ENCODE results near the gene HIP1.
"Not testable (repeated sequence)": the region's sequence is repeated elsewhere in the genome, so short reads cannot be mapped to it uniquely, and the experiment has no call there.

Gene HIP1

DNA sequence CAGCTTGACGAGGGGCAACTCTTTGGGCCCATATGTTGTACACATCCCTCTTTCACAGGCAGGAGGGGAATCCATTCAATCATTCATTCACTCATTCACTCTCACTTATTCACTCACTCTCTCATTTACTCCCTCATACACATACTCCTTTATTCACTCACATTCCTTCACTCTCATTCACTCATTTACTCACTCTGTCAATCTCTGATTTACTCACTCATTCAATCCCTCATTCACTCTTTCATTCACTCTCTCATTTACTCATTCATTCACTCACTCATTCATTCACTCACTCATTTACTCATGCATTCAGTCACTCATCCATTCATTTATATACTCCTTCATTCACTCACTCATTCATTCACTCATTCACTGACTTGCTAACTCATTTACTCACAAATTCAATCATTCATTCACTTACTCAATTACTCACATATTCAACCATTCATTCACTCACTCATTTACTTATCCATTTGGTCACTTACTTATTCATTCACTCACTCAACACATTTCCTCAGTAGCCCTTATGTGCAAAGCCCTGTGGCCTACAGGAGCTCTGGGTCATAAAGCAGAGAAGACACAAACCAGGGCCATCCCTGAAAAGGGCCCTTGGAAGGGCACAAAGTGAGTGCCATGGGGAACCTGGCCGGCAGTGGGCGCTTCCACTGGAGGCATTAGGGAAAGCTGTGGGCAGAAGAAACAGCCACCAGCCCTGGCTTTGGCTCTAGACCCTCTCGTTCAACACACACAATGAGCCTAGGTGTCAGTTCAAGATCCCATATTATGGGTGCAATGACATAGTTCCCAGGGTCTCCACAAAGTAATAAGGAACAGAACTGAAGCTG is 26.0 kb downstream of the HIP1 start:
- DNase-seq: no peak

DNA sequence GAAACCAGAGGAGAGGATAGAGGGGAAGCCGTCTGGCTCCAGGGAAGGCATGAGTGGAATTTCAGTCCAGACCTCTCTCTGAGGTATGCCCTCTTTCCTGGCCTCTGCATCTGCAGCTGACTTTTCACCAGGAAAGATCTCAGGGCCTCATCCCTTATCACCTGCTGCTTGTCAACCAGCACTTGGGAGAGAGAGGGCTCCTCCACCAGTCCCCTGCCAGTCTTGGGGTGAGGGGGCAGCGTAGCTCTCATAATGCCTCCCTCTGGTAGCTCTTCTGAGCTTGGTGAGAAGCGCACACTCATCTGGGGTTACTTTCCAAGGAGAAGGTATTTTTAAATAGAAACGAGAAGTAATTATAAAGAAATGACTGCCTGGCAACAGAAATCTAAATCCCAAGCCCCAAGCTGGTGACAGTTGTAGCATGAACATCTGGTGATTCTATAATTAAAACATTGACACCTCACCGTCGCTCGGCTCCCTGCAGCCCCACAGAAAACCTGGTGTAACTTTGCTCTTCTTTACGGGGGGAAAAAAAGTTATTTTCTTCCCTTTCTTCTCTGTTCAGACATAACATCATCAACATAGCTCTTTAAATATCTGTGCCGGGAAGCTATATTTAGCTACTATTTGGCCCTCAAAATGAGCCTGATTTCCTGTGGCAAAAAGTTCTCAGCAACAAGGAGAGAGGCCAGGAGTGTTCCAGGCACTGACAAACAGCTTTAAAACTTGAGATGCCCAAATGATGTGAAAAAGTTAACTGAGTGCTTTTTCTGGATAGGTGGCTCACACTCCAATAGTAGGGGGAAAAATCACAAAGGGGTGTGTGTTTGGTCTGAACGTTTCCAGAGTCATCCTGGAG is 26.9 kb downstream of the HIP1 start:
- no peak for DNase-seq

DNA sequence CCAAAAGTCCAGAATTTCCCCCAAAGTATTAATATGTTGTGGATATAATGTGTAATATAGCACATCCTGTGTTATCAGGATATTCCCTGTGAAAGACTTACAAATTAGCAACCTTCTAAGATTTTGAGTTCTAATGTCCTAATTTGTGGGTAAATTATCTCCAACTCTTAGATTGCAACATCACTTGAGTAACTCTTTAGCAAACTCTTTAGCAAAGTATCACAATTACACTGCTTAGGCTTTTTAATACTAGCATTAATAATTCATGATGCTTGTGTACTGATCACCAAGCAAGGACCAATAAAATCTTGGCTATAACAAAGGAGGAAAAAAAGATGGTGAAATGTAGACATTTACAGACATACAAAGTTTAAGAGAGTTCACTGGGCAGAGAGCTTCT is 27.7 kb downstream of the HIP1 start:
- DNase-seq: no peak

DNA sequence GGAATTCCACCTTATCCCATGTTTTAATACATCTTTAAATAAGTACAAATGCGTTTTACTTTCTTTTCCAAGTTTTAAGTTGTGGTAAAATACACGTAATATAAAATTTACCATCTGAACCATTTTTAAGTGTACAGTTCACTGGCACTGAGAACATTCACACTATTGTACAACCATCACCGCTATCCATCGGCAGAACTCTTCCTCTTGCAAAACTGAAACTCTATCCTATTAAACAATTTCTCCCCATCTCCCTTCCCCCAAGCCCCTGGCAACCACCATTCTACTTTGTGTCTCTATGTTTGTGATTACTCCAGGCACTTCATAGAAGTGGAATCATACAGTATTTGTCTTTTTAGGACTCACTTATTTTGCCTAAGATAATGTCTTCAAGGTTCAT is 33.8 kb downstream of the HIP1 start:
- DNase-seq: no peak

DNA sequence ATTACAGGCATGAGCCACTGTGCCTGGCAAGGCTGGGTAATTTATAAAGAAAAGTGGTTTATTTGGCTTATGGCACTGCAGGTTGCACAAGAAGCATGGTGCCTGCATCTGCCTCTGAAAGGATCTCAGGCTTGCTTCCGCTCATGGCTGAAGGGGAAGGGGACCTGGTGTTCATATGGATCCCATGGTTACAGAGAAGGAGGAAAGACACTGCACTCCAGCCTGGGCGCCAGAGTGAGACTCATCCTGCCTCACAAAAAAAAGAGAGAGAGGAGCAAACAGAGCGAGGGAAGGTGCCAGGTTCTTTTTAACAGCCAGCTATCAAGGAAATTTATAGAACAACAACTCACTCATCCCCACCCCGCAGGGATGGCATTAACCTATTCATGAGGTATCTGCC is 36.2 kb downstream of the HIP1 start:
- no peak for DNase-seq

DNA sequence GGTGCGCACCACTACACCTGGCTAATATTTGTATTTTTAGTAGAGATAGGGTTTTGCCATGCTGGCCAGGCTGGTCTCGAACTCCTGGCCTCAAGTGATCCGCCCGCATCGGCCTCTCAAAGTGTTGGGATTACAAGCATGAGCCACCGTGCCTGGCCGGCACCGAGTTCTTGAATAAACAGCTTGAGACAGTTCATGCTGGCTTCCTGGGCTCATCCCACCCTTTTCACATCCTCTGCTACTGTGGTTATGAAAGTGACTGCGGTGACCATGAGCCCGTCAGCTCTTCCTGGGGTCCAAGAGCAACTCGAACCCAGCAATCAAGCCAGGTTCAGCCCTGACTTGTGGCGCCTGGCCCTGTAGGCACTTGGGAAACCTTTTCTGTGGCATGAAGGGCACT is 38.7 kb downstream of the HIP1 start:
- no peak for DNase-seq

DNA sequence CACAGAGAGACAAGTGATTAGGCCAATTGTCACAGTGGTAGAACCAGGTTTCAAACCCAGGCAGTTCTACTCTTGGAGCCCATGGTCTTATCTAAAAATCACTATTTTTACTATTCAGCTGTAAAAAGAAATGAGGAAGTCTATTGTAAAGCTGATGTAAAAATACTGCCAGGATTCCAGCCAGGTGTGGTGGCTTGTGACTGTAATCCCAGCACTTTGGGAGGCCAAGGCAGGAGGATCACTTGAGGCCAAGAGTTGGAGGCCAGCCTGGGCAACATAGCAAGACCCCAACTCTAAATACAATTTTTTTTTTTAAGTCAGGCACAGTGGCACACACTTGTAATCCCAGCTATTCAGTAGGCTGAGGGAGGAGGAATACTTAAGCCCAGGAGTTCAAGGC is 40.4 kb downstream of the HIP1 start:
- DNase-seq: no peak

DNA sequence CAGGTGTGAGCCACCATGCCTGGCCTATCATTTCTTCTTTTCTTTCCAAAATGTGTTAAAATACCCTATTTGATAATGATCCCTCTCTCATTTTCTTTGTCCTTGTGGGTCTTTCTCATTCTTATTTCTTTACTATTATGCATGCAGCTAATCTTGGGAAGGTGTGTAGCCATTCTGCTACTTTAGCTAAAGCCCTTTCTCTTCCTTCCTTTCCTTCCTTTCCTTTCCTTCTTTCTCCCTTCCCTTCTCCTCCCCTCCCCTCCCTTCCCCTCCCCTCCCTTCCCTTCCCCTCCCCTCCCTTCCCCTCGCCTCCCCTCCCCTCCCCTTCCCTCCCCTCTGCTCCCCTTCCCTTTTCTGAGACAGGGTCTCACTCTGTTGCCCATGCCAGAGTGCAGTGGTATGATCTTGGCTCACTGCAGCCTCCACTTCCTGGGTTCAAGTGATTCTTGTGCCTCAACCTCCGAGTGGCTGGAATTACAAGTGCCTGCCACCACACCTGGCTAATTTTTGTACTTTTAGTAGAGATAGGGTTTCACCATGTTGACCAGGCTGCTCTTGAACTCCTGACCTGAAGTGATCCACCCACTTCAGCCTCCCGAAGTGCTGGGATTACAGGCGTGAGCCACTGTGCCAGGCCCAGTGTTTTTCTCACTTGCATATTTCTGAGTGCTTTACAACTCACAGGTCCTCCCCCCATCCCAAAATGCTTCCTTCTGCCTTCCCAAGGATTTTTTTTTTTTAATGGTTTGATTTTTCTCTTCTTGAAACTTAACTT is 42.3 kb downstream of the HIP1 start:
- no peak for DNase-seq

DNA sequence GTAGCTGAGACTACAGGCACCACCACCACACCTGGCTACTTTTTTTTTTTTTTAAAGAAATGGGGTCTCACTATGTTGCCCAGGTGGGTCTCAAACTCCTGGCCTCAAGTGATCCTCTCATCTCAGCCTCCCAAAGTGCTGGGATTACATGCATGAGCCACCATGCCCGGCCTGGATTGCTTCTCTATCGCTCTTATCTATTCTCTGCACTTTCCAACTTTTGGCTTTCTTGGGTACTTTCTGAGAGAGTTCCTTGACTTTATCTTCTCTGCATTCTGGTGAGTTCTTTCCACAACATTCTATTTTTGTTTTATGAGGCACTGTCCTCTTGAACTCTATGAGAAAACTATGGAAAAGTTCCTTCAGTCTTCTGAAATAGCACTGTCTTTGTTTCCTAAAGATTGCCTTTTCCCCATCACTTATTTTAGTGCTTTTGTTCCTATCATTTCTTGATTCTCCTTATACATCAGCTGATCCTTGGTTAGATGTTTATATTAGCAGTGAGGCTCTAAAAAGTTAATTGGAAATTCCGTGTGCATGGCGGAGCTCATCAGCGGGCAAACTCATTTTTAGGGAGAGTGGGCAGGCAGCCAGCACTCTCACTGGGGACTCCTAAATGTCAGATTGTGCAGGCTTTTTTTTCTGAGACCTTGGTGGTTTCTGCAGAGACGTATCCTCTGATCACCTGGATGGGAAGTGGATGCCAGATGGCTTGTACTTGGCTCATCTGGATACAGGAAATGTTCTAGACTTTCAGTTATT is 43.9 kb downstream of the HIP1 start:
- no peak for DNase-seq

DNA sequence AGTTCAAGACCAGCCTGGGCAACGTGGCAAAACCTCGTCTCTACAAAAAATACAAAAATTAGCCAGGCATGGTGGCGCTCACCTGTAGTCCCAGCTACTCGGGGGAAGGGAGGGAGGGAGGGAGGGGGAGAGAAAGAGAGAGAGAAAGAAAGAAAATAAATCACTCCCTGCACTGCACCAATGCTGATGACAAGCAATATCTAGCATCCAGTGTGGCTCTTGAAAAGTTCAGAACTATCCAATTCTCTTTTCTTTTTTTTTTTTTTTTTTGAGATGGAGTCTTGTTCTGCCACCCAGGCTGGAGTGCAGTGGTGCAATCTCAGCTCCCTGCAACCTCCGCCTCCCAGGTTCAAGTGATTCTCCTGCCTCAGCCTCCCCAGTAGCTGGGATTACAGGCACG is 45.1 kb downstream of the HIP1 start:
- DNase-seq: not testable (repeated sequence)

DNA sequence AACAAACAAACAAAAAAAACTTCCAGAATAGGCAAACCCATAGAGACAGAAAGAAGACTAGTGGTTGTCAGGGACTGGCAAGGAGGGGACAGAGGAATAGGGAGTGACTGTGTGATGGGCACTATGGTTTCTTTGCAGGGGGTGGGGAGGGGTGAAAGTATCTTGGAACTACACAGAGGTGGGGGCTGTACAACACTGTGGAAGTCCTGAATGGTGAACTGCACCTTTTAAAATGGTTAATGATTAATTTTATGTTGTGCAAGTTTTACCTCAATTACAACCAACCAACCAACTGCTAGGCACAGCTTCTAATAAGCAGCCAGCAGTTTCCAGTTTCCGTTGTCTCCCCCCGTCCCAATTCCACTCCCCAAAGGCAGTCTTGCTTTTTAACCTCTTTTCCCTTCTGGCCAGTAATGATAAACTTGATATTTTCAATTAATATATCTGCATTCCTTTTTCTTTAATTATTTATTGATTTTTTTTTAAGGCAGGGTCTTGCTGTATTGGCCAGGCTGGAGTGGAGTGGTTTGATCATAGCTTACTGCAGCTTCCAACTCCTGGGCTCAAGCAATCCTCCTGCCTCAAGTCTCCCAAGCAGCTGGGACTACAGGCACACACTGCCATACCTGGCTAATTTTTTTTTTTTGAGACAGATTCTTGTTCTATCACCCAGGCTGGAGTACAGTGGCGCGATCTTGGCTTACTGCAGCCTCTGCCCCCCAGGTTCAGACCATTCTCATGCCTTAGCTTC is 46.8 kb downstream of the HIP1 start:
- DNase-seq: no peak

DNA sequence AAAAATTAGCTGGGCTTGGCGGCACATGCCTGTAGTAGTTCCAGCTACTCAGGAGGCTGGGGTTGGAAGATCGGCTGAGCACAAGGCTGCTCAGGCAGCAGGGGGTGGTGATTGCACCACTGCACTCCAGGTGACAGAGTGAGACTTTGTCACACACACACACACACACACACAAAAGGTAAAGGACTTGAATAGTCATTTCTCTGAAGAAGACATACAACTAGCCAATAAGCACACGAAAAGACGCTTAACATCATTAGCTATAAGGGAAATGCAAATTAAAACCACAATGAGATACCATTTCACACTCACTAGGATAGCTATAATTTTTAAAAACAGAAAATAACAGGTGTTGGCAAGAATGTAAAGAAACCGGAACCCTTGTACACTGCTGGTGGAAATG is 48.6 kb downstream of the HIP1 start:
- no peak for DNase-seq

DNA sequence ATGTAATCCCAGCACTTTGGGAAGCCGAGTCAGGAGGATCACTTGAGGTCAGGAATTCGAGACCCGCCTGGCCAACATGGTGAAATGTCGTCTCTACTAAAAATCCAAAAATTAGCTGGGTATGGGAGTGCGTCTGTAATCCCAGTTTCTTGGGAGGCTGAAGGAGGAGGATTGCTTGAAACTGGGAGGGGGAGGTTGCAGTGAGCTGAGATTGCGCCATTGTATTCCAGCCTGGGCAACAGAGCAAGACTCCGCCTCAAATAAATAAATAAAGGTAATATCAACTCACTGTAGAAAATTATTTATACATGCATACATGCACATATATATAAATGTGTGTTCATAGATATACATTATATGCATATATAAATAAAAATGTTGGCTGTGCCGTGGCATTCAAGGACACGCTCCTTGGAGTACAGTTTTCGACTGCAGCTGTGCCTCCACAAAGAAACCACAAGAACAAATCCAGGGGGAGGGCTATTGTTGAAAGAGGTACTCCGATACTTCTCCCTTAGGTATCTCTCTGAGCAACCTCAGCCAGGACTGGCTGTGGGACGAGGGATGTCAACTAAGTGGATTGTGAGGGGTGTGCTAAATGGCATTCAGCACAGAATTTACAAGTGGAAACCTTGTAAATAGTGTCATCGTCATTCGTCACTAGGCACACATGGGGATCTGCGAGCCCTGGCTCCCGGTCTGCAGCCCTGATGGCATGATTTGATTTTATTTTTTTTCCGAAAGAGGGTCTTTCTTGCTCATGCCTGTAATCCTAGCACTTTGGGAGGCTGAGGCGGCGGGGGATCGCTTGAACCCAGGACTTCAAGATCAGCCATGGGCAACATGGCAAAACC is 49.3 kb downstream of the HIP1 start:
- no peak for DNase-seq

DNA sequence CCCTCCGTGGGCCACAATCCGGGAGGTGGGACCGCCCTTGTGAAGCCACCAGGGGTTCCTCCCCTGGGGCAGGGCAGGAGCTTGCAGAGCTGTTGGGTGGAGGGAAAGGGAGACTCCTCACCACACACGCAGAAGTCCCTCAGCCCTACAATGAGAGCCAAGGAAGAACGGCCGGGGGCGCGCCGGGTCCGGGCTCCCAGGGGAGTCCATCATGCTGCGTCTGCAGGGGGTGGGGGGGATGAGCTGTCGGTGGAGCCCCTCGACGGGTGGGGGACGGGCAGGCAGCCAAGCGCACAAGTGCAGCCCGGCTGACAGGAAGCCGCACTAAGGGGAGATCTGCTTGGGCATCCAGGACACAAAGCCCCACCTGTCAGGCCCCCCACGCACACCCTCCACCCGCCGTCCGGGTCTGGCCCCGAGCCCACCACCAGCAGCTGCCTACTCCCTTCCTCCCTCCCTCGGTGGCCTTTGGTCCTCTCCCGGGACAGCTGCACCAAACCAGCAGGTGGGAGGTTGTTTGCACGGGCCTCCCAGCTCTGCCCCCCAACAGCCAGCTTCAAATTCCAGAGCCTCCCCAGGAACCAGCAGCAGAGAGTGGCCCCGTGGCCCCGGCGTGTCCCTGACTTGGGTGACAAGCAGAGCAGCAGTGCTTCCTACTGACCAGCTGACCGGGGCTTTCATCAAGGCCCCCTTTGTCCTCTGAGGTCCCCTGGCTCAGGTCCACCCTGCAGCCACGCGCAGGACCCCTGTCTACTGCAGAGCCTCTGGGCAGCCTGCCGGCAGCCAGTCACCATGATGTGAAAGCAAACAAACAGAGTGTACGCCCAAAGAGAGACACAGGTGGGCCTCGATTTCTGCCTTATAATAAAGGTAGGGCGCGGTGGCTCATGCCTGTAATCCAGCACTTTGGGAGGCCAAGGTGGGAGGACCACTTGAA is 50.3 kb downstream of the HIP1 start:
- no peak for DNase-seq

DNA sequence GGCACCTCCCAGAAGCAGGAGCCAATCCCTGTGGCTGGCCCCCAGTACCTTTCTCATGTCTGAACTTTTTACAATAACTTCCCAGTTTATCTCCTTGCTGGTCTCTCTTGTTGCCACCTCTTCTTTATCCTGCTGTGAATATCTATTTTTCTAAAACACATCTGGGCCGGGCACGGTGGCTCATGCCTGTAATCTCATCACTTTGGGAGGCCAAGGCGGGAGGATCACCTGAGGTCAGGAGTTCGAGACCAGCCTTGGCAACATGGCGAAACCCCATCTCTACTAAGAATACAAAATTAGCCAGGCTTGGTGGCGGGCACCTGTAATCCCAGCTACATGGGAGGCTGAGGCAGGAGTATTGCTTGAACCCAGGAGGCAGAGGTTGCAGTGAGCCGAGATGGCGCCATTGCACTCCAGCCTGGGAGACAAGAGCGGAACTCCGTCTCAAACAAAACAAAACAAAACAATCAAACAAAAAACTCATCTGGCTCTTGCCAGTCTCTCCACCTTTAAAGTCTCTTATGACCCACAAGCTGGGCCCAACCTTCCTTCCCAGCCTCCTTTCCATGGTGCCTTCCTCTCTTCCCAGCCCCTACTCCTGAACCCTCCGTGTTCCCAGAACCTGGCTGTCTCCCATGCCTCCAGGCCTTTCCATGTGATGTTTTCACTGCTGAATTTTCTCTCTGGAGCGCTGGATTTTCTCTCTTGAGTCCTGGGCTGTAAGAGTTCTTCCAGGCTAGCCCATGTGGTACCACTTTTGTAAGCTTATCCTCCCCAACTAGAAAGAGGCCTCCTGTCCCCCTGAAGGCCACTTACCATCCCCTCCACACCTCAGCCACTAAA is 51.3 kb downstream of the HIP1 start:
- DNase-seq: no peak

DNA sequence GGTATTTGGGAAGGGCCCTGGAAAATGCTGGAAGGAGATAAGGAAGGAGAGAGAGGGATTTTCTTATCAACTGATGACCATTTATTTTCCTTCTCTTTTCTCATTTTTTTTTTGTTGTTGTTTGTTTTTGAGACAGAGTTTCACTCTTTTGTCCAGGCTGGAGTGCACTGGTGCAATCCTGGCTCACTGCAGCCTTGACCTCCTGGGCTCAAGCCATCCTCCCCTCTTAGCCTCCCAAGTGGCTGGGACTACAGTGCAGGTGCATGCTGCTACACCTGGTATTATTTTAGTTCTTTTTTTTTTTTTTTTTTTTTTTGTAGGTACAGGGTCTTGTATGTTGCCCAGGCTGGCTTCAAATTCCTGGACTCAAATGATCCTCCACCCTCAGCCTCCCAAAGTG is 52.2 kb downstream of the HIP1 start:
- no peak for DNase-seq

DNA sequence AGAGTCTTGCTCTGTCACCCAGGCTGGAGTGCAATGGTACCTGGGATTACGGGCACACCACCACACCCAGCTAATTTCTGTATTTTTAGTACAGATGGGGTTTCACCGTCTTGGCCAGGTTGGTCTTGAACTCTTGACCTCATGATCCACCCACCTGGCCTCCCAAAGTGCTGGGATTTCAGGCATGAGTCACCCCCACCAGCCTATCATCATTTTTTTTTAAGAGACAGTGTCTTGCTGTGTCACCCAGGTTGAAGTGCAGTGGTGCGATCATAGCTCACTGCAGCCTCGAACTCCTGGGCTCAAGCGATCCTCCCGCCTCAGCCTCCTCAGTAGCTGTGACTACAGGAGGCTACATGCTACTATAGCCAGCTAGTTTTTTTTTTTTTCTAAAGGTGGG is 56.7 kb downstream of the HIP1 start:
- DNase-seq: not testable (repeated sequence)

DNA sequence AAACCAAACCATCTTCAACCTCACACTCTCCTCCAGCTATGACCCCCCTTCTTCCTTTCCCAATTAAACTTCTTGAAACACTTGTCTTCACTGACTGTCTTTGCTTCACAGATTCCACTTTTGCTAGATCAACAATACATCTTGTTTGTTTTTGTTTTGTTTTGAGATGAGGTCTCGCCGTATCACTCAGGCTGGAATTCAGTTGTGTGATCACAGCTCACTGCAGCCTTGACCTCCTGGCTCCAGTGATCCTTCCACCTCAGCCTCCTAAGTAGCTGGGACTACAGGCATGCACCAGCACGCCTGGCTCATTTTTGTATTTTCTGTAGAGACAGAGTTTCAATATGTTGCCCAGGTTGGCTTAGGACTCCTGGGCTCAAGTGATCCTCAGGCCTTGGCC is 59.7 kb downstream of the HIP1 start:
- no peak for DNase-seq

DNA sequence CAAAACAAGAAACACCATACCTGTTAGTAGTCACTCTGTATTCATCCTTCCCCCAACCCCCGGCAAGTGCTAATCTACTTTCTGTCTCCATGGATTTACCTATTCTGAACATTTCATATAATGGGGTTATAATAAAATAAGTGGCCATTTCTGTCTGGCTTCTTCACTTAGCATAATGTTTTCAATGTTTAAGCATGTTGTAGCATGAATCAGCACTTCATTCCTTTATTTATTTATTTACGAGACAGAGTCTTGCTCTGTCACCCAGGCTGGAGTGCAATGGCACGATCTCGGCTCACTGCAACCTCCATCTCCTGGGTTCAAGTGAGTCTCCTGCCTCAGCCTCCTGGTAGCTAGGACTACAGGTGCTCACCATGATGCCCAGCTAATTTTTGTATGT is 69.2 kb downstream of the HIP1 start:
- no peak for DNase-seq
